T follicular helper cell (primary cell): ENCODE data around the gene FBXW12.

Source experiments
- DNase-seq: peaks from one replicate; pipeline ENCODE4 v3.0.0-alpha.2; 2020; ENCODE audit warnings: low read depth

Gene FBXW12

DNA sequence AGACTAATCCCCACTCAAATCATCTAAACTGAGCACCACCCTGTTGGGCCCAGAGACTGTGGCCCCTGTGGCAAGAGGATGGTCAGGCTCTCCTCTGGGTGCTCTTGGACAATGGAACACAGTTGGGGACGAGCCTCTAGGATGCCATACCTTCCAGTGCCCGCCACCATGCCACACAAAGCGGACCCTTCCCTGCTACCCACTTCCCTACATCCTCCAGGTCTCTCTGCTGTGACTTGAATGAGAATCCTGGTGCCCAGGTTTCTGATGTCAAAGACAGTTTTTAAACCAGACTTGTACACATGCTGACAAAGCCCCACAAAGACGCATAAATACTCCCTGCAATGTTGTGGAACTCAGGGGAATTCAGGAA, 63.2 kb downstream of the FBXW12 start:
- DNase-seq = no peak

GRCh38 chr3:48435774-48436476, 63.9 kb downstream of the FBXW12 start:
- peak; percentile 81 for DNase-seq

- DNase-seq = no peak
Observed at GRCh38 chr3:48436477-48436787, 64.4 kb downstream of the FBXW12 start.

DNA sequence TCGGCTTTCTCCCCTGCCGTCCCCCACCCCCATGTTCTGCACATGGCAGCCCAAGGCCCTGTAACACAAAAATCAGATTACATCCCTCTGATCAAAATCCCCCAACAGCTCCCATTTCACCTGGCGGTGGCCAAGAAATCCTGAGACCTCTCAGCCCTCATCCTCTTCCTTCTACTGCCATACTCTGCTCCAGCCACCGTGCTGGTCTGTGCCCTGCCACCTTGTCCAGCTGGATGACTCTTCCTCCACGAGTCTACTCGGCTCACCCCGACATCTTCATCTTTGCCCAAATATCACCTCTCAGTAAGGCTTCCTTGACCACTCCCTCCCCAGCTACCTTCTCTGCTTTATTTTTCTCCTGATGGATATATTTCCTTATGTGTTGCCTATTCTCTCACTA, 64.8 kb downstream of the FBXW12 start:
- DNase-seq = no peak

DNA sequence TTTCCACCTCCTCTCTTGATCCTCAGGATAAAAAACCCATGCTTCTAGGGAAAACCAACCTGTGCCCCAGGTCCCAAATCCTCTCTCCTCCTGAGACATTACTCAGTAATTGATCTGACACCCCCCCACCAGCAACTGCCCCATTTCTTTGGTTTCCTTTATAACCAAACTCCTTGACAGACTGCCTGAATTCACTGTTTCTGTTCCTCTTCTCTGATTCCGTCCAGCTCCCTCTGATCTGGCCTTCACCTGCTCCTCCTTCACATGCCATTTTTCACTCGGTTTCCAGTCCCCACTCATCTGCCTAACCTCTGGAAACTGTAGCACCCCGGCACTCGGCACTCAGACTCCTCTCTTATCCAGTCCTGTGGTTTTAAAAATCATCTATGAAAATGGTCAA, 65.8 kb downstream of the FBXW12 start:
- no peak for DNase-seq

GRCh38 chr3:48439820-48440589, 68.0 kb downstream of the FBXW12 start, which contains the start of the genes CCDC51 and TMA7:
TSS of gene CCDC51 (minus strand) at chr3:48440119. CDS start at chr3:48435128, 4,991 bp downstream.
TSS of gene TMA7 (plus strand) at chr3:48440257. CDS start at chr3:48440297, 40 bp downstream.
- peak; percentile 97 for DNase-seq

DNA sequence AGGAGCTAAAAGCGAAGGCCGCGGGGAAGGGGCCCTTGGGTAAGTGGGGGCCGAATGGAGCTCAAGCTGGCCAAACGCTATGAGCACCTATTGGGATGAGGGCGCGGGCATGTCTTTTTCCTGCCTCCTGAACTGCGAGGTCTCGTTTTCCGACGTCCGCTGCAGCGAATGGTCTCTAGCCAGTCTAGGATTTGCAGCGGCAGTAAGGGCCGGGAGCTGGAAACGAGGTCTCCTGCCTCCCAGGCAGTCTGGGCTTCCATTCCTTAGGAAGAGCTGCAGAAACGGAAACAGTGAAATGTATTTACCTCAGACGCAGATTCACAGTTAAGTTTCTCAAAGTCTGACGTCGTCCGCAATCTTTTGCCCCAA, 68.6 kb downstream of the FBXW12 start:
- no peak for DNase-seq

DNA sequence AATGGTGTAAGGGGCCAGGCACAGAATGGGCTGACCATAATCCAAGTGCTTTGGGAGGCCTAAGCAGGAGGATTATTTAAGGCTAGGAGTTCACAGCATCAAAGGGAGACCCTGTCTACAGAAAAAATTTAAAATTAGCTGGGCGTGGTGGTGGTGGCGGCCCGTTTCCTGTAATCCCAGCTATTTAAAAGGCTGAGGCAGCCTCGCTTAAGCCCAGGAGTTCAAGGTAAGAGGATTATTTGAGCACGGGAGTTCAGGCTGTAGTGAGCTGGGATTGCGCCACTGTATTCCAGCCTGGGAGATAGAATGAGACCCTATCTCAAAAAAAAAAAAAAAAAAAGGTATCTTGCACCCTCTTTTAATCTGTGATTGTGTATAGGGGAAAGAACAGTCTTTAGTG, 69.9 kb downstream of the FBXW12 start:
- no peak for DNase-seq
